Spleen (tissue), 7 donors: ENCODE data around the gene TNFRSF12A.

Source experiments
- POLR2A ChIP-seq, 3 donors: fragments of 450-650 bp; IDR thresholded peaks; one replicate each; pipeline ENCODE4 v1.5.1; 2017; ENCODE audit warnings: antibody characterized with exemption in 3 of 3, mild to moderate bottlenecking in 1 of 3
- POLR2AphosphoS5 ChIP-seq, 3 donors: sonication (generic); formaldehyde crosslinking; IDR thresholded peaks; one replicate each; pipeline ENCODE4 v1.5.1; 2017; ENCODE audit warnings: antibody characterized with exemption in 3 of 3
- TF ChIP-seq, protein P1 (sequence below), 11 experiments: fragments of 200-600 bp in 7 of 11; fragments of 450-650 bp in 4 of 11; sonication (generic) in 4 of 11; IDR thresholded peaks in 8 of 11; conservative IDR thresholded peaks in 3 of 11; 1 replicate in 7 of 11; 2 replicates in 4 of 11; pipeline versions ENCODE4 v1.4.0 to v1.8.0; 2016 to 2021; ENCODE audit warnings: antibody characterized with exemption in 11 of 11, inconsistent platforms in 4 of 11, mild to moderate bottlenecking in 1 of 11
- donor health status: DM: no; HTN: no; CAD: no; lungs with moderate emphysema.
- donor health status: DM: no; HTN: no; CAD: no.
- donor health status: DM: no; HTN: no; CAD: no.

DNA sequence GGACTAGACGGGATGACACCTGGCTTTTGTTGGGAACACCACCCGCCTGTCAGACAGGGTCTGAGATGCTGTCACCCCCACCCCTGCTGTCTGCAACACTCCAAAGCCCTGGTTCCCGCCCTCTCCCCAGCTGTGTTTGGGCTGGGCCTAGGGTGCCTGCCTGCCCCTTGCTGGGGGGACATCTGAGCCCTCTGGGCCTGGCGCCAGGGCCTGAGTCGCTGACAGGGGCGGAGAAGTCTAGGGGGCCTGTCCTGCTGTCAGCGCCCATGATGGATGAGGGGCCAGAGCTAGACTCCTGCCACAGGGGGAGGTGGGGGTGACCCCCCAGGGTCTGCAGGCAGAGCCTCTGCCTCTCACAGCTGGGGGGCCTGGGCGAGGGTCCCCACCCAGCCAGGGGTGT, 32.3 kb upstream of the TNFRSF12A start:
- TF ChIP-seq, protein P1, sequence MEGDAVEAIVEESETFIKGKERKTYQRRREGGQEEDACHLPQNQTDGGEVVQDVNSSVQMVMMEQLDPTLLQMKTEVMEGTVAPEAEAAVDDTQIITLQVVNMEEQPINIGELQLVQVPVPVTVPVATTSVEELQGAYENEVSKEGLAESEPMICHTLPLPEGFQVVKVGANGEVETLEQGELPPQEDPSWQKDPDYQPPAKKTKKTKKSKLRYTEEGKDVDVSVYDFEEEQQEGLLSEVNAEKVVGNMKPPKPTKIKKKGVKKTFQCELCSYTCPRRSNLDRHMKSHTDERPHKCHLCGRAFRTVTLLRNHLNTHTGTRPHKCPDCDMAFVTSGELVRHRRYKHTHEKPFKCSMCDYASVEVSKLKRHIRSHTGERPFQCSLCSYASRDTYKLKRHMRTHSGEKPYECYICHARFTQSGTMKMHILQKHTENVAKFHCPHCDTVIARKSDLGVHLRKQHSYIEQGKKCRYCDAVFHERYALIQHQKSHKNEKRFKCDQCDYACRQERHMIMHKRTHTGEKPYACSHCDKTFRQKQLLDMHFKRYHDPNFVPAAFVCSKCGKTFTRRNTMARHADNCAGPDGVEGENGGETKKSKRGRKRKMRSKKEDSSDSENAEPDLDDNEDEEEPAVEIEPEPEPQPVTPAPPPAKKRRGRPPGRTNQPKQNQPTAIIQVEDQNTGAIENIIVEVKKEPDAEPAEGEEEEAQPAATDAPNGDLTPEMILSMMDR (IDR thresholded peaks at IDR 0.05 in 8 of 11, conservative IDR thresholded peaks at IDR 0.05 in 3 of 11) = no peak
- TF ChIP-seq POLR2AphosphoS5 (IDR thresholded peaks at IDR 0.05) (no peak), POLR2A (IDR thresholded peaks at IDR 0.05) (no peak)
